NCI-H748 (cell line): ENCODE data around the gene TMEM98.
"Not testable (repeated sequence)": the region's sequence is repeated elsewhere in the genome, so short reads cannot be mapped to it uniquely, and the experiment has no call there.

Source experiments
- DNase-seq: peaks from one replicate; lab custom pipeline; 2025; ENCODE audit not compliant: unreplicated experiment; lab: John Stamatoyannopoulos, UW

TMEM98 gene

DNA sequence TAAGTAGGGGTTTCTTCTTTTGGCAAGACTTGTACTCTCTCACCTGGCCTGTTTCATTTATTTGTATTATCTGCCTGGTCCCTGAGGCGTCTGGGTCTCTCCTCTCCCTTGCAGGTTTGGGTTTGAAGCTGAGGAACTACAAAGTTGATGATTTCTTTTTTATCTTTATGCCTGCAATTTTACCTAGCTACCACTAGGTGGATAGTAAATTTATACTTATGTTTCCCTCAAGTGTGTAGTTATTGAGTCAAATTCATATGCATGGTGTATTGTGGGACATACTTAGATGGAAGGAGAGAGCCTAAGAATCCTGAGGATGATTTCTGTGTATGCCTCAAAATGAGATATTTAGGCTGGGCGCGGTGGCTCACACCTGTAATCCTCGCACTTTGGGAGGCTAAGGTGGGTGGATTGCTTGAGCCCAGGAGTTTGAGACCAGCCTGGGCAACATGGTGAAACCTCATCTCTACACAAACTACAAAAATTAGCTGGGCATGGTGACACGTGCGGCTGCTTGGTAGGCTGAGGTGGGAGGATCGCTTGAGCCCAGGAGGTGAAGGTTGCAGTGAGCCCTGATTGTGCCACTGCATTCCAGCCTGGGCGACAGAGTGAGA, 13.6 kb downstream of the TMEM98 start:
- no peak for DNase-seq

- no peak for DNase-seq
These were observed 15.3 kb downstream of the TMEM98 start for GRCh38 chr17:32943206-32943605.

- DNase-seq: no peak
These were observed 15.8 kb downstream of the TMEM98 start for GRCh38 chr17:32943647-32944191.

GRCh38 chr17:32944248-32945020, 16.5 kb downstream of the TMEM98 start:
- peak; percentile 64 for DNase-seq

DNA sequence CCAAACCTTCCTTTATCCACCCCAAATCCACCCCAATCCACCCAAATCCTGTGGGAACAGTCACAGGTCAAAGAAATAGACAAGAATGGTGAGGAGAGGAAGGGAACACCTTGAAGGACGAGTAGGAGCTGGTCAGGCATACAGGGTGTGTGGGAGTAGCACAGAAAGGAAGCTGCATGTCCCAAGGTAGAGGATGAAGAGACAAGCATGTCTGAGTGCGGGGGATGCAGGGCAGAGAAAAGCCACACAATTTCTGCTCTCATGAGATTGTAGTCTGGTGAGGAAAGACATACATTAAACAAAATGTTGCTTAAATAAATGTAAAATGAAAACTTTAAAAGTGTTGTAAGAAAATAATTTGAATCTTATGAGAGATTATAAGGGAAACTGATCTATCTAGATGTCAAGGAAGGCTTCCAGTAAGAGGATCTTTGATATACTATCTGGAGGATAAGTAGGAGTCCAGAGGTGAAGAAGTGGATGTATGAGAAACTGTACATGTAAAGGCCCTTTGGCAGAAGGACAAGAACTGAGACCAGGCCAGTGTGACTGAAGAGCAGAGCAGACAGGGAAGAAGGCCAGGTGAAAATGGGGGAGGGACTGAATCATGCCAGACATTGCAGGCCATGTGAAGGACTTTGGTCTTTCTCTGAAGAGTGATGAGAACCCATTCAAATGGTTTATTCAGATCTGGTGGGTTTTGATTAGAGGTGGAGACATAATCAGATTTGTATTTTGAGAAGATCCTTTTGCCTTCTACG, 18.6 kb downstream of the TMEM98 start:
- no peak for DNase-seq

GRCh38 chr17:32947736-32948135, 19.8 kb downstream of the TMEM98 start:
- no peak for DNase-seq

- DNase-seq: no peak
These were observed 21.2 kb downstream of the TMEM98 start for GRCh38 chr17:32949181-32949580.

- not testable (repeated sequence) for DNase-seq
These were observed 24.5 kb downstream of the TMEM98 start for GRCh38 chr17:32952491-32952890.

DNA sequence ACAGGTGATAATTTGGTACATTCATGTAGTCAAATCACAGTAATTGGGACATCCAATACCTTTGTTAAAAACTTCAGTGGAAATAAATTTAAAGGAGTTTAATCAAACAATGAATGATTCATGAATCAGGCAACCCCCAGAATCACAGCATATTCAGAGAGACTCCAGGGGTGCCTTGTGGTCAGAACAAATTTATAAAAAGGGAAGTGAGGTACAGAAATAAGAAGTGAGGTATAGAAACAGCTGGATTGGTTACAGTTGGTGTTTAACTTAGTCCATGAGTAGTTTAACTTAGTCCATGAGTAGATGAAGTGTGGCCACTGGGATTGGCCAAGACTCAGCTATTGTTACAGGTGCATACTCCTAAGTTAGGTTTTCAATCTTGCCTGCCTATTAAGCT, 25.1 kb downstream of the TMEM98 start:
- no peak for DNase-seq

GRCh38 chr17:32953857-32954256, 25.9 kb downstream of the TMEM98 start:
- DNase-seq: no peak

DNA sequence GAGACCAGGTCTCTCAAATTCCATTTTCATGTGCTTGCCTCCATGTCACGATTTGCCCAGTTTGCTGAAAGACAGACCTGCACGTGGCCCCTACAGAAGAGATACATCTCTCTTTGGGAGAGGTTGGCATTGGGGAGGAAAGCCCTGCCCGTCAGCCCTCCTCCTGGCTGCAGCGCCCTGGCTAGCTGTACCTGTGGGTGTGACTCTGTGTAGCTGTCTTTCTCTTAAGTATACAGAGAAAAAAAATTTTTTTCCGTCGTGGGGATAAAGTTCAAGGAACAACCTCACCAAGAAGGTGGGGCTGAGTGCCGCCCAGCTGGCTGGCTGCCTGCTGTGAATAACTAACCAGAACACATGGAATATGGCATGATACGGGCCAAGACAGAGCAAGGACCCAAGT, 26.5 kb downstream of the TMEM98 start:
- no peak for DNase-seq

GRCh38 chr17:32955155-32955554, 27.2 kb downstream of the TMEM98 start:
- DNase-seq: no peak

DNA sequence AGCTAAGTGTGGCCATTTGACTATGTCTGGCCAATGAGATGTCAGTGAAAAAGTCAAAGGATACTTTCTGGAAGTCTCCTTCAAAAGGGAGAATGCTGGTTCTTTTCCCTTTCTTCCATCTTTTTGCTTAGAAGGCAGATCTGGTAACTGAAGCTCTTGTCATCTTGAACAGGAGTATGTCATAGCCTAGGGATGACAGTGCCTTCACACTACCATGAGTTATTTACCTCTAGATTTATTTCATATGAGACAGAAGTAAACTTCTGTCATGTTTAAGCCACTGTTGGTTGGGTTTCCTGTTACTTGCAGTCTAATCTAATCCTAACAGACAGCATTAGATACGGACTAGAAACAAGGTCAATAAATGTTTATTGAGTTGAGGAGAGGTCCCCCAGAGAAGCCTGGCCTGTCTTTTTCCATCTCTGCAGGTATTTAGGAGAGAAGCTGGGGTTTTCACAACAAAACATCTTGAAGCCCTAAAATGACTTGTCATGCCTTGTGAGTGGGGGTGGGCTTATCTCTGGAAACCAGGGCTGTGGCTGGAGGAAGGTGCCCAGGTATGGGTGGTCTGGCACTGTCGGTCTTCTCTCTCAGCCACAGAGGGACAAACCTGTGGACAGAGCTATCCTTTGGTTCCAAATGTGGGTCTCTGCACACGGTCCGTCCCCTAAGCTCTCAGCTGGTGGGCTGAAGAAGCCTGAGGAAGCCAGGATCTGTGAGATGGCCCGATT, 28.5 kb downstream of the TMEM98 start:
- no peak for DNase-seq

DNA sequence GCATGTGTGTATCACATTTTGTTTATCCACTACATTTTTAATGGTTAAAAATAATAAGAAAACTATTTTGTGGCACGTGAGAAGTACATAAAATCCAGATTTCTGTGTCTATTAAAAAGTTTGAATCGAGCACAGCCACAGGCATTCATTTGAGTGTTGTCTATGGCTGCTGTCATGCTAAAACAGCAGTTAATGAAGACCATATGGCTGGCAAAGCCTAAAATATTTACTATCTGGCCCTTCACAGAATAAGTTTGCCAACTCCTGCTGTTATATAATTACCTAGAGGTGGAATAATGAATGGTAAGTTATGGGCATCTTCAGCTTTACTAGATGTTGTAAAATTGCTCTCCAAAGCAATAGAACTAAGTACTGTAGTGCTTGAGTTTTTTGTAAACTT, 30.5 kb downstream of the TMEM98 start:
- DNase-seq: peak; percentile 32

GRCh38 chr17:32960815-32961214, 32.9 kb downstream of the TMEM98 start:
- no peak for DNase-seq

GRCh38 chr17:32962320-32962711, 34.4 kb downstream of the TMEM98 start:
- no peak for DNase-seq

DNA sequence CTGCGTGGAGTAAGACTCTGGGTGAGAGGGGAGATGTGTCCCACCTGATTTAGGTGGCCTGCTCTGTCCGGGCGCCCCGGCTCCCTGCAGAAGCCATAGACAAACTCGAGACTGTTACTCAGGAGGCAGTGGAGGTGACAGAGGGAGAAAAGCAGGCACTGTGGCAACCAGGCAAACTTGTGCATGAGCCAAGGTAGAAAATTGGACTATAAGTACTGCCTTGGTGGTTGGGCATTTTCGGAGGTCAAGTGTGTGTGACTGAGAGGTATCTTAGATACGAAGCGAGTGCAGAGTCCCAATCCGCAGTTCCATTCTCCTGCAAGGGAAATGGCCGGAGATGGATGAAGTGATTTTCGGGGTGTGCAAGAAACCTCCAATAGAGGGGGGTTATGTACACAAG, 36.6 kb downstream of the TMEM98 start:
- DNase-seq: no peak

- DNase-seq: not testable (repeated sequence)
These were observed 41.3 kb downstream of the TMEM98 start for GRCh38 chr17:32969231-32969630.

DNA sequence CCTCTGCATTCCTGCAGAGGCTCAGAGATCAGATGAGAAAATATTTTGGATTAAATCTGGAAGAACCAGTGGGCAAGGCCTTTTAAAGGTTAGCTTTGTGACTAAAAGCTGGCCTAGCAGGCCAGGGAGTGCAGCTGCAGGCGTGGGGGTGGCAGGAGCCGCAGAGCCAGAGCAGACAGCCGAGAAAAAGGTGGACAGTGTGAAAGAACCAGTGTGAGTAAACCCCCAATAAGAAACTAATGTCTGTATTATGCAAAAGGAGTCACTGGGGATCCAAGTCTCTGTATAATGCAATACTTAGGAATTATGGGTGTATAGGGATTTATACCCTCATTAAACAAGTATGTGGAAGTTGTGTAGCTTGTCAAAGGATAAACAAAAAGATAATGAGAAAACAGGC, 42.3 kb downstream of the TMEM98 start:
- DNase-seq: no peak

DNA sequence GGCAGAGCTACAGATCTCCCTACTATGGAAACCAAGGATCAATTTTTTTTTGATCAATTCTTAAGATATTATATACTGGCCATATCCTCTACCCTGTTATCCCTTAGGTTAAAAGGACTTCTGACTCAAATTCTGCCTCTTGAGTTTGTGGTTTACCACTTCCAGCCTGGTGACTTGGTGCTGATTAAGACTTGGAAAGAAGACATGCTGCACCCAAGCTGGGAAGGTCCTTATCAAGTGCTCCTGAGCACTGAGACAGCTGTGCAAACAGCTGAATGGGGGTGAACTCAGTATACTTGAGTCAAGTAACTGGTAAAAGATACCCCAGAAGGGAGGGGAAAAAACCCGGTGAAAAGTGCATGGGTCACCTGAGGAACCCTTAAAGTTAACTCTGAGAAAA, 43.2 kb downstream of the TMEM98 start:
- DNase-seq: no peak

GRCh38 chr17:32976131-32976530, 48.2 kb downstream of the TMEM98 start:
- DNase-seq: peak; percentile 67
